ENCODE results near the gene IL17REL.

DNA sequence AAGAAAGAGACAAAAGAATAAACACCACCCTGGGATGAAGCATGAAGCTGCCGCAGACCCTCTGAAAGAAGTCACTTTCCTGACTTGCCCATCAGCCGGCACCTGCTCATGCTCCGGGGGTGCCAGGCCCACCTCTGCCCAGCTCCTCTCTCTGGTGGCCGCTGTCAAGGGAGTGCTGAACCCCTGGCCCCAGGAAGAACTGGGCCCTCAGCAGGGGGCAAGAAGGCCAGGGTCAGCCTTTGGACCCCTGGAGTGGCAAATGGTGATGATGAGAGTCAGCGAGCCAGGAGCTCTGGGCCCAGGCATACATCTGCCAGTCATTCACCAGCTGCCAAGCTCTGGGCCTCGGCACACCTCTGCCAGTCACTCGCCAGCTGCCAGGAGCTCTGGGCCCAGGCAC is 28.2 kb upstream of the IL17REL start:
- TF ChIP-seq, protein P1, sequence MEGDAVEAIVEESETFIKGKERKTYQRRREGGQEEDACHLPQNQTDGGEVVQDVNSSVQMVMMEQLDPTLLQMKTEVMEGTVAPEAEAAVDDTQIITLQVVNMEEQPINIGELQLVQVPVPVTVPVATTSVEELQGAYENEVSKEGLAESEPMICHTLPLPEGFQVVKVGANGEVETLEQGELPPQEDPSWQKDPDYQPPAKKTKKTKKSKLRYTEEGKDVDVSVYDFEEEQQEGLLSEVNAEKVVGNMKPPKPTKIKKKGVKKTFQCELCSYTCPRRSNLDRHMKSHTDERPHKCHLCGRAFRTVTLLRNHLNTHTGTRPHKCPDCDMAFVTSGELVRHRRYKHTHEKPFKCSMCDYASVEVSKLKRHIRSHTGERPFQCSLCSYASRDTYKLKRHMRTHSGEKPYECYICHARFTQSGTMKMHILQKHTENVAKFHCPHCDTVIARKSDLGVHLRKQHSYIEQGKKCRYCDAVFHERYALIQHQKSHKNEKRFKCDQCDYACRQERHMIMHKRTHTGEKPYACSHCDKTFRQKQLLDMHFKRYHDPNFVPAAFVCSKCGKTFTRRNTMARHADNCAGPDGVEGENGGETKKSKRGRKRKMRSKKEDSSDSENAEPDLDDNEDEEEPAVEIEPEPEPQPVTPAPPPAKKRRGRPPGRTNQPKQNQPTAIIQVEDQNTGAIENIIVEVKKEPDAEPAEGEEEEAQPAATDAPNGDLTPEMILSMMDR (IDR thresholded peaks at IDR 0.05): no peak
- TF ChIP-seq POLR2A (IDR thresholded peaks at IDR 0.05): no peak

All from lower leg skin (tissue), 3 donors.